Right lobe of liver (tissue), 4 donors: Measurements from ENCODE around the gene FTO.

ENCODE experiments used
- POLR2A ChIP-seq: fragments of 450-650 bp; IDR thresholded peaks from one replicate; pipeline ENCODE4 v1.6.1; 2017; ENCODE audit warnings: antibody characterized with exemption, mild to moderate bottlenecking
- TF ChIP-seq, protein P1 (sequence below), 4 donors: fragments of 200-600 bp in 3 of 4; fragments of 450-650 bp in 1 of 4; IDR thresholded peaks; one replicate each; pipeline versions ENCODE4 v1.5.1 to v1.8.0; 2016 to 2022; ENCODE audit warnings: antibody characterized with exemption in 4 of 4, mild to moderate bottlenecking in 2 of 4
- donor health status: DM: no; HTN: no; CAD: no.
- donor health status: DM: no; HTN: no; CAD: no.
- donor health status: DM: no; HTN: yes; CAD: no.

GRCh38 chr16:53955221-53955875 lies 251.4 kb downstream of the FTO start:
- TF ChIP-seq, protein P1, sequence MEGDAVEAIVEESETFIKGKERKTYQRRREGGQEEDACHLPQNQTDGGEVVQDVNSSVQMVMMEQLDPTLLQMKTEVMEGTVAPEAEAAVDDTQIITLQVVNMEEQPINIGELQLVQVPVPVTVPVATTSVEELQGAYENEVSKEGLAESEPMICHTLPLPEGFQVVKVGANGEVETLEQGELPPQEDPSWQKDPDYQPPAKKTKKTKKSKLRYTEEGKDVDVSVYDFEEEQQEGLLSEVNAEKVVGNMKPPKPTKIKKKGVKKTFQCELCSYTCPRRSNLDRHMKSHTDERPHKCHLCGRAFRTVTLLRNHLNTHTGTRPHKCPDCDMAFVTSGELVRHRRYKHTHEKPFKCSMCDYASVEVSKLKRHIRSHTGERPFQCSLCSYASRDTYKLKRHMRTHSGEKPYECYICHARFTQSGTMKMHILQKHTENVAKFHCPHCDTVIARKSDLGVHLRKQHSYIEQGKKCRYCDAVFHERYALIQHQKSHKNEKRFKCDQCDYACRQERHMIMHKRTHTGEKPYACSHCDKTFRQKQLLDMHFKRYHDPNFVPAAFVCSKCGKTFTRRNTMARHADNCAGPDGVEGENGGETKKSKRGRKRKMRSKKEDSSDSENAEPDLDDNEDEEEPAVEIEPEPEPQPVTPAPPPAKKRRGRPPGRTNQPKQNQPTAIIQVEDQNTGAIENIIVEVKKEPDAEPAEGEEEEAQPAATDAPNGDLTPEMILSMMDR (IDR thresholded peaks at IDR 0.05) = no peak
- TF ChIP-seq POLR2A = no peak
